Measurements from ENCODE around the gene ALX3.
"Not testable (repeated sequence)": the region's sequence is repeated elsewhere in the genome, so short reads cannot be mapped to it uniquely, and the experiment has no call there.

Gene ALX3

GRCh38 chr1:110089561-110090275 is 19.2 kb upstream of the ALX3 start:
- no peak for DNase-seq (ENCODE audit: low read depth)

GRCh38 chr1:110088739-110089316 is 18.4 kb upstream of the ALX3 start:
- DNase-seq (ENCODE audit: low read depth) = no peak

GRCh38 chr1:110087812-110088738 is 17.6 kb upstream of the ALX3 start:
- DNase-seq (ENCODE audit: low read depth) = no peak

- no peak for DNase-seq (ENCODE audit: low read depth)
These were observed 16.5 kb upstream of the ALX3 start for GRCh38 chr1:110086961-110087360.

GRCh38 chr1:110085671-110086070 is 15.2 kb upstream of the ALX3 start:
- DNase-seq (ENCODE audit: low read depth) = no peak

GRCh38 chr1:110084227-110085078 is 14.0 kb upstream of the ALX3 start:
- DNase-seq (ENCODE audit: low read depth) = no peak

GRCh38 chr1:110083866-110084226 is 13.4 kb upstream of the ALX3 start:
- DNase-seq (ENCODE audit: low read depth) = no peak

GRCh38 chr1:110083061-110083865 is 12.8 kb upstream of the ALX3 start:
- DNase-seq (ENCODE audit: low read depth) = no peak

GRCh38 chr1:110082477-110082876 is 12.0 kb upstream of the ALX3 start:
- DNase-seq (ENCODE audit: low read depth) = no peak

- DNase-seq (ENCODE audit: low read depth) = no peak
These were observed 10.6 kb upstream of the ALX3 start for GRCh38 chr1:110081061-110081460.

GRCh38 chr1:110079995-110080394 is 9.5 kb upstream of the ALX3 start:
- not testable (repeated sequence) for DNase-seq (ENCODE audit: low read depth)

- DNase-seq (ENCODE audit: low read depth) = no peak
These were observed 6.5 kb upstream of the ALX3 start for GRCh38 chr1:110076789-110077500.

- no peak for DNase-seq (ENCODE audit: low read depth)
These were observed 3.7 kb upstream of the ALX3 start for GRCh38 chr1:110074166-110074565.

- no peak for DNase-seq (ENCODE audit: low read depth)
These were observed 196 bp downstream of the ALX3 start for GRCh38 chr1:110070282-110070669.

GRCh38 chr1:110069404-110070281 is 829 bp downstream of the ALX3 start:
- DNase-seq (ENCODE audit: low read depth) = no peak

- DNase-seq (ENCODE audit: low read depth) = no peak
These were observed 1.6 kb downstream of the ALX3 start for GRCh38 chr1:110068646-110069403.

GRCh38 chr1:110067893-110068645 is 2.4 kb downstream of the ALX3 start:
- DNase-seq (ENCODE audit: low read depth) = no peak

- no peak for DNase-seq (ENCODE audit: low read depth)
These were observed 3.0 kb downstream of the ALX3 start for GRCh38 chr1:110067479-110067892.
